Activated naive CD8-positive, alpha-beta T cell (primary cell): ENCODE measurements around the gene MTHFSD.
A peak's percentile ranks its signal among the peaks of the same experiment; 100 is the strongest.

Experiments used
- H3K27ac Mint-ChIP-seq: one replicate; pipeline ENCODE4 v1.8.0; 2021; ENCODE audit warnings: mixed read lengths
- H3K27me3 Mint-ChIP-seq: one replicate; pipeline ENCODE4 v1.8.0; 2021; ENCODE audit warnings: mixed read lengths
- H3K36me3 Mint-ChIP-seq: one replicate; pipeline ENCODE4 v1.8.0; 2021; ENCODE audit warnings: mixed read lengths
- H3K4me1 Mint-ChIP-seq: one replicate; pipeline ENCODE4 v1.8.0; 2021; ENCODE audit warnings: low read depth, mixed read lengths
- H3K4me3 Mint-ChIP-seq: one replicate; pipeline ENCODE4 v1.8.0; 2021; ENCODE audit warnings: mild to moderate bottlenecking, mixed read lengths
- H3K9me3 Mint-ChIP-seq: one replicate; pipeline ENCODE4 v1.8.0; 2021; ENCODE audit warnings: low read depth, mixed read lengths

Gene MTHFSD

GRCh38 chr16:86504315-86505184 is 50.5 kb downstream of the MTHFSD start:
- Mint-ChIP-seq H3K27me3 (peaks cover 65% of the 10 kb centered on the region), H3K27ac (no peak overlapping the region), H3K4me1 (peaks cover 24% of the 10 kb centered on the region), H3K9me3 (no peaks in the 10 kb centered on the region), H3K4me3 (peak overlapping the region; percentile 14), H3K36me3 (no peaks in the 10 kb centered on the region)

DNA sequence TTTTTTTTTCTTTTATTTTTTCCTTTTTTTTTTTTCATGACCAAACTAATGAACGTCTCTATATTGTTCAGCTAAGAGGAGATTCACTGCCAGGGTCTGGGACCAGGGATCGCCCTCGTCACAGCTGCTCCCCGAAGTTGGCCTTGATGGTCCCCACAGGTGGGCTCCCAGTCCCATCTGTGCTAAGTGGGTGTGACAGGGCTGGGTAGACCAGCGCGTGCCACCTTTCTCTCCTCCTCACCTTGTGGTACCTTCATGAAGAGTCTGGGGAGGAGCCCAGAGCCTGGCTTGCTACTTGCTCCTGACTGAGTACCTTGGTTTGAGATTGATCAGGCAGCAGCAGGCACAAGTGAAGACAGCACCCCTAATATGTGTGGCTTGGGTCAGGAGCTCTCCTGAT is 51.2 kb downstream of the MTHFSD start:
- H3K4me1 Mint-ChIP-seq = peaks cover 19% of the 10 kb centered on the region
- no peak overlapping the region for H3K4me3 Mint-ChIP-seq
- H3K27me3 Mint-ChIP-seq = peaks cover 61% of the 10 kb centered on the region
- no peaks in the 10 kb centered on the region for H3K36me3 Mint-ChIP-seq
- H3K27ac Mint-ChIP-seq = no peak overlapping the region
- no peaks in the 10 kb centered on the region for H3K9me3 Mint-ChIP-seq

GRCh38 chr16:86502856-86503748 is 51.9 kb downstream of the MTHFSD start:
- Mint-ChIP-seq H3K4me3 (no peak overlapping the region), H3K36me3 (no peaks in the 10 kb centered on the region), H3K4me1 (peaks cover 19% of the 10 kb centered on the region), H3K27me3 (peaks cover 63% of the 10 kb centered on the region), H3K9me3 (no peaks in the 10 kb centered on the region), H3K27ac (no peak overlapping the region)

GRCh38 chr16:86501989-86502855 is 52.8 kb downstream of the MTHFSD start:
- Mint-ChIP-seq H3K4me1 (peaks cover 12% of the 10 kb centered on the region), H3K27me3 (peaks cover 55% of the 10 kb centered on the region), H3K36me3 (no peaks in the 10 kb centered on the region), H3K9me3 (no peaks in the 10 kb centered on the region), H3K4me3 (no peak overlapping the region), H3K27ac (no peak overlapping the region)

- Mint-ChIP-seq H3K4me1 (peaks cover 9% of the 10 kb centered on the region), H3K27ac (no peak overlapping the region), H3K36me3 (no peaks in the 10 kb centered on the region), H3K4me3 (no peak overlapping the region), H3K9me3 (no peaks in the 10 kb centered on the region), H3K27me3 (peaks cover 44% of the 10 kb centered on the region)
Measured at GRCh38 chr16:86500708-86501510, 54.1 kb downstream of the MTHFSD start.

DNA sequence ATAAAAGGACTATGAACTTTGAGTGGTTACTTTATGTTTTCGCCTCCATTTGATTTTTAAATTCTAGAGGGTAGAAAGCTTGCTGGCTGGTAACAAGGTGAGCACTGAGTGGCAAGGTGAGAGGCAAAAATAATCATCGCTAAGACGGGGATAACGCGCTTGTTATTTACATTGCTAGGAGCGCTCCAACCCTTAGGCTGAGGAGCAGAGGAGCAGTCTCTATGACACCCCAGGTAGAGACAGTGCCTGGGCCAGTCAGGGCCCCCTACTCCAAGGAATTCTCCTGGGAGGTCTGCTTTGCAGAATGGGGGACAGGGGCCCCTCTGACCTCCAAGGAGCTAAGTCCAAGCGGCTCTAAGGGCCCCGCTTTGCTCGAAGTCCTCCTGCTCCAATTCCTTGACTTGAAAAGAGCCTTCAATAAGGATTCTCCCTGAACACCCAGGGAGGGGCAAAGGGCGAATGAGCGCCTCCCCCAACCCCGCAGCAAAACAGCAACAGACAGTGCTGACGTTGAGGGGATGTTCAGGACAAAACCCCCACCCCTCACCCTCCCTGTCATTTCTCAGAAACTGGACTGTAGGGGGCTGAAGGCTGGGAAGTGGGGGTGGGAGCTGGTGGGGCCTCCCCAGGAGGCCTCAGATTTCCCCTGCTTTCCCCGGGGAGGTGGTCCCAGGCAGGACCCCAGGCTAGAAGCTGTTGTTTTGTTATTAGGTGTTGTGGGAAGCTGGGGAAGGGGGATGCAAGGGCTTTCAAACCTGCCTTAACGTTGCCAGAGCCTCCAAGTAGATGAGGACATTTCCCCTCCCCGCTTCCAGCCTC is 54.9 kb downstream of the MTHFSD start:
- peaks cover 49% of the 10 kb centered on the region for H3K27me3 Mint-ChIP-seq
- H3K27ac Mint-ChIP-seq = no peak overlapping the region
- no peaks in the 10 kb centered on the region for H3K36me3 Mint-ChIP-seq

DNA sequence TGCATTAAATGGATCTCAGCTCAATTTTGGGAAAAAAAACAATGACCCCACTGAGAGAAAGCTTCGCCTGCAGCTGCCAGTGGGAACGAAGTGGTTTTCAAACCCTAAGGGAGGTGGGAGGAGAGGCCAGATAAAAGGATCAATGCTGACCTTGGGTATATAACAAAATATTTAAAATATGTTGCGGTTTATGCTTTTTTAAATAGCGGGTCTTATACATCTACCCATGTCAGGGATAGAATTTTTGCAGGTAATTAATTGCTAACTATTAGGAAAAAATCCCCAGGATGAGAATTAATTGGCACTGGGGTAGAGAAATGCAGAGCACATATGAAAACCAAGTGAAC is 55.6 kb downstream of the MTHFSD start:
- Mint-ChIP-seq H3K4me3 (no peak overlapping the region), H3K9me3 (no peaks in the 10 kb centered on the region), H3K4me1 (peaks cover 4% of the 10 kb centered on the region), H3K27ac (no peak overlapping the region), H3K27me3 (peaks cover 43% of the 10 kb centered on the region), H3K36me3 (no peaks in the 10 kb centered on the region)

More for the DNA sequence above, 54.9 kb downstream of the MTHFSD start:
- H3K4me1 Mint-ChIP-seq = peaks cover 7% of the 10 kb centered on the region
- H3K9me3 Mint-ChIP-seq = no peaks in the 10 kb centered on the region
- H3K4me3 Mint-ChIP-seq = no peak overlapping the region

DNA sequence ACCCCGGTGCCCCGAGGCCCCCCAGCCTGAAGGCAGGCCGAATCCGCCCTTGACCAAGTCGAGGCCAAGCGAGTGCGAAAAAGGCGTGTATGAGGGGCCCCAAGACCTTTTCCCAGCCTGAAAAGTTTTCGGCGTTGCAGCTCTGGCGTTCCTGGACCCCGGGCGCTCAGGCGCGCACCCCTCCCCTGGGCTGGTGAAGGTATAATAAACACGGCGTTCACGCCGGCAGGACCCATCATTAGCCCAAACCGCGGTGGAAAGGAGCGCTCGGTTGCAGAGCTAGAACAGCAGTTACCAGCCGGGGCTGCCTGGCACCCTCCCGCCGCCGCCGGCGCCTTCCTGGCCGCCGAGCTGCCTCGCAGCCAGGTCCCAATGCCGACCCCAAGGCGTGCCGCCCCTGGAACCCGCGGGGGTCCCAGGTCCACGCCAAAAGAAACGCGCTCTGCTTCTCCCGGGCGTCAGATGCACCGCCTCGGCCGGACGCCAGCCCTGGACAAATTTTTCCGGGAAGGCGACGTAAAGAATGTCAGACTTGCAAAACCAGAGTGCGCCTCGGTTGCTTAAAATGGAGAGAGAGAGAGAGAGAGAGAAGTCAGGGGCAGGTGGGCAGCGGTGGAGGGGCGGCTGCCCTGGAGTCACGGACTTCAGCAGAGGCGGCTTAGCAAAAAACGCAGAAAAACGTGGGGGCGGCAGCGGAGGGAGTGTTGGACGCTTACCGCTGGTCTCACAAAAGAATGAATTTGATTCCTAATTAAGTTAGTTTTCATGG is 56.2 kb downstream of the MTHFSD start:
- Mint-ChIP-seq H3K4me3 (no peak overlapping the region), H3K27ac (peak overlapping the region; percentile 35), H3K36me3 (no peaks in the 10 kb centered on the region), H3K4me1 (peaks cover 6% of the 10 kb centered on the region), H3K9me3 (no peaks in the 10 kb centered on the region), H3K27me3 (peaks cover 45% of the 10 kb centered on the region)

DNA sequence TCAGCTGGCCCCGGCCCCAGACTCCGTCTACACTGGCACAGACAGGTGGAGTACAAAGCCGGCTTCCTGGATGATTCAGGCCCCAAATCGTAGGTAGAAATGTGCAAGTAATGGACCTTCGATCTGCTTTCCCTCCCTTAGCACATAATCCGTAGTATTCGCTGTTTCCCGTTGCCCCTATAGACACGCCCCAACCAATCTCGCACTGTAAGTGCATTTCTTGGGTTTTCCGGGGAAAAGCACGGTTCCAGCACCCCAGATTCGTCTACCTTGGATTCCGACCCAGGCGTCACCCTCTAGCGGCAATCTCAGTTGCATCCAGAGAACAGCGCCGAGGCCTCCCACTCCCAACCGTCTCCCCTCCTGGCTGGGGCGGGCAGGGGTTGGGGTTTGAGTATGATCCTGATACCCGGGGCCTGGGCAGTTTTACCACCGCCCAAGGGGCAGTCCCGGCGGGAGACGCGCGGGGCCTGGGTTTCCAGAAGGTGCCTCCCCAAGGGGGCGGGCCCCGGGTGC is 56.8 kb downstream of the MTHFSD start:
- Mint-ChIP-seq H3K27me3 (peaks cover 46% of the 10 kb centered on the region), H3K4me3 (no peak overlapping the region), H3K27ac (no peak overlapping the region), H3K9me3 (no peaks in the 10 kb centered on the region), H3K36me3 (no peaks in the 10 kb centered on the region), H3K4me1 (peaks cover 6% of the 10 kb centered on the region)

GRCh38 chr16:86497551-86498021 is 57.4 kb downstream of the MTHFSD start:
- Mint-ChIP-seq H3K9me3 (no peaks in the 10 kb centered on the region), H3K4me1 (peaks cover 6% of the 10 kb centered on the region), H3K4me3 (no peak overlapping the region), H3K27me3 (peaks cover 45% of the 10 kb centered on the region), H3K36me3 (no peaks in the 10 kb centered on the region), H3K27ac (no peak overlapping the region)

DNA sequence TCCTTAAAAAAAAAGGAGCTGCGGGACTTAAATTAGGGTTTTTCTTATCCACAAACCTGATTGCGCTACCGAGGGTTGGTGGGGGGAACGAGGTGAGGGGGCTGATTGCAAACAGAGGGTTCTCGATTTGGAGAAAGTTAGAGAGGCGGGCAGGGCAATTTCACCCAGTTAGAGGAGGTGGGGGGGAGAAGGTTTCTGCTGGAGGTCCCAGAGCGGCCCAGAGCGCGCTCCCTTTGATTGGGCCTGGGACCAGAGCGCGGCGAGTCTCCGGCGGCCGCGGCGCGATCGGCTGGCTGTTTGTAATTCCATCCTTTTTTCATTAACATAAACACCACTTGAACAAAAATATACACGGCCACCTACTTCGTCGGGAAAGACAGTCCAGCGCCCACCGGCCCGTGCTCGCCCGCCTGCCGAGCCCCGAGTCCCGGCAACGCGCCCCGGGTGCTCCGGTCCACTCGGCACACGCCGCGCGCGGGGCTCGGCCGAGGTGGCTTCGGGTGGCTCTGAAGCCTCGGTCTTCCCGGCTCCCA is 58.0 kb downstream of the MTHFSD start:
- peaks cover 6% of the 10 kb centered on the region for H3K4me1 Mint-ChIP-seq
- no peak overlapping the region for H3K4me3 Mint-ChIP-seq
- H3K27ac Mint-ChIP-seq = no peak overlapping the region
- peaks cover 45% of the 10 kb centered on the region for H3K27me3 Mint-ChIP-seq
- no peaks in the 10 kb centered on the region for H3K9me3 Mint-ChIP-seq
- no peaks in the 10 kb centered on the region for H3K36me3 Mint-ChIP-seq

DNA sequence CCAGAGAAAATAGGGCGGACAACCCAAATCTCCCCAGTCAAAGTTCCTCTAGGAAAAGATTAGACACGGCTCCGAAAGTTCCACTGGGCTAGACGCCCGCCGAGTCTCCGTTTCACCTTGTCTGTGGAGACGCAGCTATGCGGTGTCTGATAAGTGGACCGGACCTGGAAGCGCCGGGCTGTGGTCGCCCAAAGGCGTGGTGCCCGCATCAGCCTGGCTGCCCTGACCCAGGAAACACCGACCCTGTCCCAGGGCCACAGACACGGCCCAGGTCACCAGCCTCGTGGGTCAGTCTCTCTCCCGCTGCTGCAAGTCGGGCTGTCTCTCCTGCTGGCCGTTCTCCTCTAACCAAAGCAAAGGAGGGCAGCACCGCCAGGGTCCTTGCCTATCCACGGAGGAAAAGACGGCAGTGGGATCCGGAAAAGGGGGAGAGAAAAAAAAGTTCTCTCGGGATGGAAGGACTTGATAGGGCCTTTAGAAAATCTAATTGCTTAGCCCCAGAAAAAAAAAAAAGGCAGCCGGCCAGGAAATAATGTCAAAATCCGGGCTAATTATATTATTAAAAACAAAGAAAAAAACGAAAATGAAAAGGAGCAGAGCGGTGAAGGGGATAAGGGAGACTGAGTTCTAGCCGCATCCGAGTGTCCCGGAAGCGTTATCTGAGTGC is 58.6 kb downstream of the MTHFSD start:
- Mint-ChIP-seq H3K4me3 (no peak overlapping the region), H3K27me3 (peaks cover 47% of the 10 kb centered on the region), H3K9me3 (no peaks in the 10 kb centered on the region), H3K36me3 (no peaks in the 10 kb centered on the region), H3K27ac (no peak overlapping the region), H3K4me1 (peaks cover 6% of the 10 kb centered on the region)
